ENCODE data around the gene RASSF5. TPM values are rescaled to one million over a fixed set of nuclear protein-coding genes. Genes with fewer than 3 reads are reported as not detected.

The RASSF5 gene, protein sequence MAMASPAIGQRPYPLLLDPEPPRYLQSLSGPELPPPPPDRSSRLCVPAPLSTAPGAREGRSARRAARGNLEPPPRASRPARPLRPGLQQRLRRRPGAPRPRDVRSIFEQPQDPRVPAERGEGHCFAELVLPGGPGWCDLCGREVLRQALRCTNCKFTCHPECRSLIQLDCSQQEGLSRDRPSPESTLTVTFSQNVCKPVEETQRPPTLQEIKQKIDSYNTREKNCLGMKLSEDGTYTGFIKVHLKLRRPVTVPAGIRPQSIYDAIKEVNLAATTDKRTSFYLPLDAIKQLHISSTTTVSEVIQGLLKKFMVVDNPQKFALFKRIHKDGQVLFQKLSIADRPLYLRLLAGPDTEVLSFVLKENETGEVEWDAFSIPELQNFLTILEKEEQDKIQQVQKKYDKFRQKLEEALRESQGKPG
- 1.7 to 2.1 TPM (median 1.7 TPM) in 3 replicates for total RNA-seq (2021)
- percentile 34 among the genes with signal in this experiment for Bru-seq, nascent RNA
- long read RNA-seq, experiment 1, partial matches to known transcripts: 0 of 9 reads
- long read RNA-seq, experiment 1, other reads (novel, unspliced or antisense): 1 of 9 reads
- long read RNA-seq, experiment 2, partial matches to known transcripts: 0 of 3 reads
- long read RNA-seq, experiment 2, other reads (novel, unspliced or antisense): 2 of 3 reads
- long read RNA-seq, experiment 3: 0 reads

DNA sequence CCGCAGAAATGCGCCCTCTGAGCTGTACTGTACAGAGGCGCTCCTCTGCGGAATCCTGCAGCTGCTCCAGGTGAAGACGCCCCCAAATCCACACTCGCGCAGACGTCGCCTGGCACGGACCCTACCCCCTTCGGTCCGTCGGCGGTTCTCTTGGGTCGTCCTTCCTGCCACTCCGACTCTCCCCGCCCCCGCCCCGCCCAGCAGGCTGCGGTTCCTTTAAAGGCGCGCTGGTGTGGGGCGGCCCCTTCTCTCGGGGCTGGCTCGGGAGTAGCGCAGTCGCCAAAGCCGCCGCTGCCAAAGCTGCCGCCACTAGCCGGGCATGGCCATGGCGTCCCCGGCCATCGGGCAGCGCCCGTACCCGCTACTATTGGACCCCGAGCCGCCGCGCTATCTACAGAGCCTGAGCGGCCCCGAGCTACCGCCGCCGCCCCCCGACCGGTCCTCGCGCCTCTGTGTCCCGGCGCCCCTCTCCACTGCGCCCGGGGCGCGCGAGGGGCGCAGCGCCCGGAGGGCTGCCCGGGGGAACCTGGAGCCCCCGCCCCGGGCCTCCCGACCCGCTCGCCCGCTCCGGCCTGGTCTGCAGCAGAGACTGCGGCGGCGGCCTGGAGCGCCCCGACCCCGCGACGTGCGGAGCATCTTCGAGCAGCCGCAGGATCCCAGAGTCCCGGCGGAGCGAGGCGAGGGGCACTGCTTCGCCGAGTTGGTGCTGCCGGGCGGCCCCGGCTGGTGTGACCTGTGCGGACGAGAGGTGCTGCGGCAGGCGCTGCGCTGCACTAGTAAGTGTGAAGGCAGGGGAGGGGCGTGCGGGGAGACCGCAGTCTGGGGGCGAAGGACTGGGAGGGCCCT lies at the start of gene RASSF5:
RASSF5 (plus strand) TSS at position 248 of the 846 bp plus-strand sequence; CDS start at position 320, 72 bp downstream.
- peaks cover 76% of the 10 kb centered on the region for H3K27me3 Mint-ChIP-seq (ENCODE audit: low read depth)
- POLR2A ChIA-PET: interaction anchor here (0.6 to 1.0 kb wide), 3 partner anchors 56 to 127 kb away, joined by 3 read pairs; no protein-coding TSS in a partner anchor
- TF ChIP-seq ZNF138 (CRISPR knock-in tag; conservative IDR thresholded peaks at IDR 0.05) (no peak), RELA (CRISPR knock-in tag; IDR thresholded peaks at IDR 0.05; ENCODE audit: borderline replicate concordance) (0 out of 2 replicates have a peak, but pooled peaks have one; percentile 25), FOXP1 (CRISPR knock-in tag; IDR thresholded peaks at IDR 0.05; ENCODE audit: borderline replicate concordance) (no peak), ZNF317 (CRISPR knock-in tag; IDR thresholded peaks at IDR 0.05; ENCODE audit: borderline replicate concordance, low read depth) (no peak), OVOL2 (CRISPR knock-in tag; IDR thresholded peaks at IDR 0.05; ENCODE audit: borderline replicate concordance) (no peak), ETV6 (CRISPR knock-in tag; IDR thresholded peaks at IDR 0.05) (0 out of 2 replicates have a peak, but pooled peaks have one; percentile 35), ZNF396 (CRISPR knock-in tag; IDR thresholded peaks at IDR 0.05; ENCODE audit: borderline replicate concordance) (no peak), EMX1 (CRISPR knock-in tag; IDR thresholded peaks at IDR 0.05) (no peak), ESRRA (CRISPR knock-in tag; IDR thresholded peaks at IDR 0.05; ENCODE audit: borderline replicate concordance) (no peak; the same call in 1 of the 2 replicates), FOXK1 (CRISPR knock-in tag; IDR thresholded peaks at IDR 0.05) (0 out of 2 replicates have a peak, but pooled peaks have one; percentile 18)
- TF ChIP-seq, protein P1, sequence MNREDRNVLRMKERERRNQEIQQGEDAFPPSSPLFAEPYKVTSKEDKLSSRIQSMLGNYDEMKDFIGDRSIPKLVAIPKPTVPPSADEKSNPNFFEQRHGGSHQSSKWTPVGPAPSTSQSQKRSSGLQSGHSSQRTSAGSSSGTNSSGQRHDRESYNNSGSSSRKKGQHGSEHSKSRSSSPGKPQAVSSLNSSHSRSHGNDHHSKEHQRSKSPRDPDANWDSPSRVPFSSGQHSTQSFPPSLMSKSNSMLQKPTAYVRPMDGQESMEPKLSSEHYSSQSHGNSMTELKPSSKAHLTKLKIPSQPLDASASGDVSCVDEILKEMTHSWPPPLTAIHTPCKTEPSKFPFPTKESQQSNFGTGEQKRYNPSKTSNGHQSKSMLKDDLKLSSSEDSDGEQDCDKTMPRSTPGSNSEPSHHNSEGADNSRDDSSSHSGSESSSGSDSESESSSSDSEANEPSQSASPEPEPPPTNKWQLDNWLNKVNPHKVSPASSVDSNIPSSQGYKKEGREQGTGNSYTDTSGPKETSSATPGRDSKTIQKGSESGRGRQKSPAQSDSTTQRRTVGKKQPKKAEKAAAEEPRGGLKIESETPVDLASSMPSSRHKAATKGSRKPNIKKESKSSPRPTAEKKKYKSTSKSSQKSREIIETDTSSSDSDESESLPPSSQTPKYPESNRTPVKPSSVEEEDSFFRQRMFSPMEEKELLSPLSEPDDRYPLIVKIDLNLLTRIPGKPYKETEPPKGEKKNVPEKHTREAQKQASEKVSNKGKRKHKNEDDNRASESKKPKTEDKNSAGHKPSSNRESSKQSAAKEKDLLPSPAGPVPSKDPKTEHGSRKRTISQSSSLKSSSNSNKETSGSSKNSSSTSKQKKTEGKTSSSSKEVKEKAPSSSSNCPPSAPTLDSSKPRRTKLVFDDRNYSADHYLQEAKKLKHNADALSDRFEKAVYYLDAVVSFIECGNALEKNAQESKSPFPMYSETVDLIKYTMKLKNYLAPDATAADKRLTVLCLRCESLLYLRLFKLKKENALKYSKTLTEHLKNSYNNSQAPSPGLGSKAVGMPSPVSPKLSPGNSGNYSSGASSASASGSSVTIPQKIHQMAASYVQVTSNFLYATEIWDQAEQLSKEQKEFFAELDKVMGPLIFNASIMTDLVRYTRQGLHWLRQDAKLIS (CRISPR knock-in tag; IDR thresholded peaks at IDR 0.05; ENCODE audit: borderline replicate concordance): no peak
- TF ChIP-seq, protein P2, sequence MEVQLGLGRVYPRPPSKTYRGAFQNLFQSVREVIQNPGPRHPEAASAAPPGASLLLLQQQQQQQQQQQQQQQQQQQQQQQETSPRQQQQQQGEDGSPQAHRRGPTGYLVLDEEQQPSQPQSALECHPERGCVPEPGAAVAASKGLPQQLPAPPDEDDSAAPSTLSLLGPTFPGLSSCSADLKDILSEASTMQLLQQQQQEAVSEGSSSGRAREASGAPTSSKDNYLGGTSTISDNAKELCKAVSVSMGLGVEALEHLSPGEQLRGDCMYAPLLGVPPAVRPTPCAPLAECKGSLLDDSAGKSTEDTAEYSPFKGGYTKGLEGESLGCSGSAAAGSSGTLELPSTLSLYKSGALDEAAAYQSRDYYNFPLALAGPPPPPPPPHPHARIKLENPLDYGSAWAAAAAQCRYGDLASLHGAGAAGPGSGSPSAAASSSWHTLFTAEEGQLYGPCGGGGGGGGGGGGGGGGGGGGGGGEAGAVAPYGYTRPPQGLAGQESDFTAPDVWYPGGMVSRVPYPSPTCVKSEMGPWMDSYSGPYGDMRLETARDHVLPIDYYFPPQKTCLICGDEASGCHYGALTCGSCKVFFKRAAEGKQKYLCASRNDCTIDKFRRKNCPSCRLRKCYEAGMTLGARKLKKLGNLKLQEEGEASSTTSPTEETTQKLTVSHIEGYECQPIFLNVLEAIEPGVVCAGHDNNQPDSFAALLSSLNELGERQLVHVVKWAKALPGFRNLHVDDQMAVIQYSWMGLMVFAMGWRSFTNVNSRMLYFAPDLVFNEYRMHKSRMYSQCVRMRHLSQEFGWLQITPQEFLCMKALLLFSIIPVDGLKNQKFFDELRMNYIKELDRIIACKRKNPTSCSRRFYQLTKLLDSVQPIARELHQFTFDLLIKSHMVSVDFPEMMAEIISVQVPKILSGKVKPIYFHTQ (CRISPR knock-in tag; IDR thresholded peaks at IDR 0.05): no peak
- TF ChIP-seq, protein P3, sequence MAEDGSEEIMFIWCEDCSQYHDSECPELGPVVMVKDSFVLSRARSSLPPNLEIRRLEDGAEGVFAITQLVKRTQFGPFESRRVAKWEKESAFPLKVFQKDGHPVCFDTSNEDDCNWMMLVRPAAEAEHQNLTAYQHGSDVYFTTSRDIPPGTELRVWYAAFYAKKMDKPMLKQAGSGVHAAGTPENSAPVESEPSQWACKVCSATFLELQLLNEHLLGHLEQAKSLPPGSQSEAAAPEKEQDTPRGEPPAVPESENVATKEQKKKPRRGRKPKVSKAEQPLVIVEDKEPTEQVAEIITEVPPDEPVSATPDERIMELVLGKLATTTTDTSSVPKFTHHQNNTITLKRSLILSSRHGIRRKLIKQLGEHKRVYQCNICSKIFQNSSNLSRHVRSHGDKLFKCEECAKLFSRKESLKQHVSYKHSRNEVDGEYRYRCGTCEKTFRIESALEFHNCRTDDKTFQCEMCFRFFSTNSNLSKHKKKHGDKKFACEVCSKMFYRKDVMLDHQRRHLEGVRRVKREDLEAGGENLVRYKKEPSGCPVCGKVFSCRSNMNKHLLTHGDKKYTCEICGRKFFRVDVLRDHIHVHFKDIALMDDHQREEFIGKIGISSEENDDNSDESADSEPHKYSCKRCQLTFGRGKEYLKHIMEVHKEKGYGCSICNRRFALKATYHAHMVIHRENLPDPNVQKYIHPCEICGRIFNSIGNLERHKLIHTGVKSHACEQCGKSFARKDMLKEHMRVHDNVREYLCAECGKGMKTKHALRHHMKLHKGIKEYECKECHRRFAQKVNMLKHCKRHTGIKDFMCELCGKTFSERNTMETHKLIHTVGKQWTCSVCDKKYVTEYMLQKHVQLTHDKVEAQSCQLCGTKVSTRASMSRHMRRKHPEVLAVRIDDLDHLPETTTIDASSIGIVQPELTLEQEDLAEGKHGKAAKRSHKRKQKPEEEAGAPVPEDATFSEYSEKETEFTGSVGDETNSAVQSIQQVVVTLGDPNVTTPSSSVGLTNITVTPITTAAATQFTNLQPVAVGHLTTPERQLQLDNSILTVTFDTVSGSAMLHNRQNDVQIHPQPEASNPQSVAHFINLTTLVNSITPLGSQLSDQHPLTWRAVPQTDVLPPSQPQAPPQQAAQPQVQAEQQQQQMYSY (CRISPR knock-in tag; IDR thresholded peaks at IDR 0.05): no peak
- TF ChIP-seq, protein P4, sequence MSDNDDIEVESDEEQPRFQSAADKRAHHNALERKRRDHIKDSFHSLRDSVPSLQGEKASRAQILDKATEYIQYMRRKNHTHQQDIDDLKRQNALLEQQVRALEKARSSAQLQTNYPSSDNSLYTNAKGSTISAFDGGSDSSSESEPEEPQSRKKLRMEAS (CRISPR knock-in tag; IDR thresholded peaks at IDR 0.05): peak; percentile 21; the same call in 1 of the 2 replicates
- TF ChIP-seq, protein P5, sequence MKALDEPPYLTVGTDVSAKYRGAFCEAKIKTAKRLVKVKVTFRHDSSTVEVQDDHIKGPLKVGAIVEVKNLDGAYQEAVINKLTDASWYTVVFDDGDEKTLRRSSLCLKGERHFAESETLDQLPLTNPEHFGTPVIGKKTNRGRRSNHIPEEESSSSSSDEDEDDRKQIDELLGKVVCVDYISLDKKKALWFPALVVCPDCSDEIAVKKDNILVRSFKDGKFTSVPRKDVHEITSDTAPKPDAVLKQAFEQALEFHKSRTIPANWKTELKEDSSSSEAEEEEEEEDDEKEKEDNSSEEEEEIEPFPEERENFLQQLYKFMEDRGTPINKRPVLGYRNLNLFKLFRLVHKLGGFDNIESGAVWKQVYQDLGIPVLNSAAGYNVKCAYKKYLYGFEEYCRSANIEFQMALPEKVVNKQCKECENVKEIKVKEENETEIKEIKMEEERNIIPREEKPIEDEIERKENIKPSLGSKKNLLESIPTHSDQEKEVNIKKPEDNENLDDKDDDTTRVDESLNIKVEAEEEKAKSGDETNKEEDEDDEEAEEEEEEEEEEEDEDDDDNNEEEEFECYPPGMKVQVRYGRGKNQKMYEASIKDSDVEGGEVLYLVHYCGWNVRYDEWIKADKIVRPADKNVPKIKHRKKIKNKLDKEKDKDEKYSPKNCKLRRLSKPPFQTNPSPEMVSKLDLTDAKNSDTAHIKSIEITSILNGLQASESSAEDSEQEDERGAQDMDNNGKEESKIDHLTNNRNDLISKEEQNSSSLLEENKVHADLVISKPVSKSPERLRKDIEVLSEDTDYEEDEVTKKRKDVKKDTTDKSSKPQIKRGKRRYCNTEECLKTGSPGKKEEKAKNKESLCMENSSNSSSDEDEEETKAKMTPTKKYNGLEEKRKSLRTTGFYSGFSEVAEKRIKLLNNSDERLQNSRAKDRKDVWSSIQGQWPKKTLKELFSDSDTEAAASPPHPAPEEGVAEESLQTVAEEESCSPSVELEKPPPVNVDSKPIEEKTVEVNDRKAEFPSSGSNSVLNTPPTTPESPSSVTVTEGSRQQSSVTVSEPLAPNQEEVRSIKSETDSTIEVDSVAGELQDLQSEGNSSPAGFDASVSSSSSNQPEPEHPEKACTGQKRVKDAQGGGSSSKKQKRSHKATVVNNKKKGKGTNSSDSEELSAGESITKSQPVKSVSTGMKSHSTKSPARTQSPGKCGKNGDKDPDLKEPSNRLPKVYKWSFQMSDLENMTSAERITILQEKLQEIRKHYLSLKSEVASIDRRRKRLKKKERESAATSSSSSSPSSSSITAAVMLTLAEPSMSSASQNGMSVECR (CRISPR knock-in tag; IDR thresholded peaks at IDR 0.05; ENCODE audit: borderline replicate concordance): 0 out of 2 replicates have a peak, but pooled peaks have one; percentile 75
- TF ChIP-seq, protein P6, sequence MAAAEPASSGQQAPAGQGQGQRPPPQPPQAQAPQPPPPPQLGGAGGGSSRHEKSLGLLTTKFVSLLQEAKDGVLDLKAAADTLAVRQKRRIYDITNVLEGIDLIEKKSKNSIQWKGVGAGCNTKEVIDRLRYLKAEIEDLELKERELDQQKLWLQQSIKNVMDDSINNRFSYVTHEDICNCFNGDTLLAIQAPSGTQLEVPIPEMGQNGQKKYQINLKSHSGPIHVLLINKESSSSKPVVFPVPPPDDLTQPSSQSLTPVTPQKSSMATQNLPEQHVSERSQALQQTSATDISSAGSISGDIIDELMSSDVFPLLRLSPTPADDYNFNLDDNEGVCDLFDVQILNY (CRISPR knock-in tag; IDR thresholded peaks at IDR 0.05): no peak

More for the DNA sequence above, at the start of gene RASSF5:
- no peaks in the 10 kb centered on the region for H3K36me3 Mint-ChIP-seq
- ATAC-seq: peak; percentile 87
- CTCF ChIA-PET: interaction anchor here (0.5 to 3.0 kb wide), 28 partner anchors 9 to 1049 kb away, joined by 3 to 34 read pairs (median 5); partner anchors contain the start of gene IKBKE
- peak; percentile 87 for DNase-seq (ENCODE audit: low spot score)
- H3K27ac Mint-ChIP-seq: no peak within 1 kb of the TSS
- H3K4me1 Mint-ChIP-seq: peaks cover 25% of the 10 kb centered on the region
- H3K4me3 Mint-ChIP-seq: peak within 1 kb of the TSS; percentile 68
- H3K9me3 Mint-ChIP-seq: no peaks in the 10 kb centered on the region

Measured in WTC11 (cell line).